Vagina (tissue), 2 donors: ENCODE data around the gene ABI1. TPM values are rescaled to one million over a fixed set of nuclear protein-coding genes. Genes with fewer than 3 reads are reported as not detected.

Experiments used
- DNase-seq, 2 donors: peaks; one replicate each; pipeline ENCODE4 v3.0.0-alpha.2; 2017; ENCODE audit errors: extremely low spot score in 2 of 2
- H3K27ac ChIP-seq: fragments of 200-600 bp; sonication (generic); one replicate; pipeline ENCODE4 v1.5.1; 2019
- H3K27me3 ChIP-seq: fragments of 200-600 bp; sonication (generic); one replicate; pipeline ENCODE4 v1.5.1; 2019
- H3K36me3 ChIP-seq, 2 donors: fragments of 200-600 bp; sonication (generic); one replicate each; pipeline ENCODE4 v1.5.1; 2017 to 2019
- H3K4me1 ChIP-seq: fragments of 200-600 bp; sonication (generic); one replicate; pipeline ENCODE4 v1.5.1; 2019
- H3K4me3 ChIP-seq, 2 donors: fragments of 200-600 bp; sonication (generic); 1 replicate in 1 of 2; 2 replicates in 1 of 2; pipeline ENCODE4 v1.5.1; 2016 to 2019
- H3K9me3 ChIP-seq: fragments of 200-600 bp; sonication (generic); one replicate; pipeline ENCODE4 v1.5.1; 2019
- POLR2A ChIP-seq, 2 donors: fragments of 450-650 bp; IDR thresholded peaks; one replicate each; pipeline ENCODE4 v1.6.1; 2017; ENCODE audit warnings: antibody characterized with exemption in 2 of 2, mild to moderate bottlenecking in 2 of 2, moderate library complexity in 2 of 2
- POLR2AphosphoS5 ChIP-seq, 2 donors: sonication (generic); formaldehyde crosslinking; IDR thresholded peaks; one replicate each; pipeline ENCODE4 v1.9.0; 2017; ENCODE audit warnings: antibody characterized with exemption in 2 of 2, mild to moderate bottlenecking in 2 of 2, low read depth in 1 of 2; ENCODE audit not compliant: insufficient read depth in 1 of 2
- intact Hi-C: fragments of 100-400 bp; cut with DNase I; formaldehyde crosslinking; loops from one replicate; pipeline ENCODE4 v1.15.1; 2023
- total RNA-seq: library from RNA; depleted of rRNA; stranded (reverse); fragments of >200 nt; gene quantifications from one replicate; pipeline ENCODE4 v1.2.3, GENCODE V29; 2016
- TF ChIP-seq, protein P1 (sequence below), 3 experiments: fragments of 450-650 bp in 2 of 3; fragments of 200-600 bp in 1 of 3; sonication (generic) in 1 of 3; IDR thresholded peaks; one replicate each; pipeline ENCODE4 v1.5.1; 2017 to 2019; ENCODE audit warnings: antibody characterized with exemption in 3 of 3, mild to moderate bottlenecking in 2 of 3, moderate library complexity in 2 of 3

ABI1 gene
- total RNA-seq, 1 donor from 2014 or later: 26.0 TPM

DNA sequence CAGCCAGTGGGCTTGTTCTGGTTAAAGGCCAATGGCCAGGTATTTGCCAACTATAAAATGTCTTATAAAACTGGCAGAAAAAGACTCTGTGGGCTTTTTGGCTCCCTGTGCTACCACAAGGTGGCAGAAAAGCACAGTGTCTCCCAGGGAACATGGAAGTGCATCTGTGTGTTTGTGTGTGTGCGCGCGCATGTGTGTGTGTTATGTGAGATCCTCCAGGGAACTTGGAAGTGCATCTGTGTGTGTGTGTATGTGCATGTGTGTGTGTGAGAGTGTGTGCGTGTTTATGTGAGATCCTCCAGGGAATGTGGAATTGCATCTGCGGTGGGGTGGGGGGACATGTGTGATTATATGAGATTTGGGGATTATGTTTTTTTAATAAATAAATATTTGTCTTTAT, 30.2 kb upstream of the ABI1 start:
- H3K27ac ChIP-seq: no peak overlapping the region
- no peaks in the 10 kb centered on the region for H3K27me3 ChIP-seq
- H3K4me3 ChIP-seq: no peak overlapping the region
- no peak for DNase-seq
- TF ChIP-seq POLR2AphosphoS5 (IDR thresholded peaks at IDR 0.05; ENCODE audit: insufficient read depth in 1 of 2, low read depth in 1 of 2) (no peak), POLR2A (IDR thresholded peaks at IDR 0.05) (no peak)
- TF ChIP-seq, protein P1, sequence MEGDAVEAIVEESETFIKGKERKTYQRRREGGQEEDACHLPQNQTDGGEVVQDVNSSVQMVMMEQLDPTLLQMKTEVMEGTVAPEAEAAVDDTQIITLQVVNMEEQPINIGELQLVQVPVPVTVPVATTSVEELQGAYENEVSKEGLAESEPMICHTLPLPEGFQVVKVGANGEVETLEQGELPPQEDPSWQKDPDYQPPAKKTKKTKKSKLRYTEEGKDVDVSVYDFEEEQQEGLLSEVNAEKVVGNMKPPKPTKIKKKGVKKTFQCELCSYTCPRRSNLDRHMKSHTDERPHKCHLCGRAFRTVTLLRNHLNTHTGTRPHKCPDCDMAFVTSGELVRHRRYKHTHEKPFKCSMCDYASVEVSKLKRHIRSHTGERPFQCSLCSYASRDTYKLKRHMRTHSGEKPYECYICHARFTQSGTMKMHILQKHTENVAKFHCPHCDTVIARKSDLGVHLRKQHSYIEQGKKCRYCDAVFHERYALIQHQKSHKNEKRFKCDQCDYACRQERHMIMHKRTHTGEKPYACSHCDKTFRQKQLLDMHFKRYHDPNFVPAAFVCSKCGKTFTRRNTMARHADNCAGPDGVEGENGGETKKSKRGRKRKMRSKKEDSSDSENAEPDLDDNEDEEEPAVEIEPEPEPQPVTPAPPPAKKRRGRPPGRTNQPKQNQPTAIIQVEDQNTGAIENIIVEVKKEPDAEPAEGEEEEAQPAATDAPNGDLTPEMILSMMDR (IDR thresholded peaks at IDR 0.05): peak in 2 of 3 experiments; percentile 17 to 21
- H3K36me3 ChIP-seq: no peaks in the 10 kb centered on the region
- H3K4me1 ChIP-seq: no peaks in the 10 kb centered on the region
- intact Hi-C loops: no loop called here
- no peaks in the 10 kb centered on the region for H3K9me3 ChIP-seq

DNA sequence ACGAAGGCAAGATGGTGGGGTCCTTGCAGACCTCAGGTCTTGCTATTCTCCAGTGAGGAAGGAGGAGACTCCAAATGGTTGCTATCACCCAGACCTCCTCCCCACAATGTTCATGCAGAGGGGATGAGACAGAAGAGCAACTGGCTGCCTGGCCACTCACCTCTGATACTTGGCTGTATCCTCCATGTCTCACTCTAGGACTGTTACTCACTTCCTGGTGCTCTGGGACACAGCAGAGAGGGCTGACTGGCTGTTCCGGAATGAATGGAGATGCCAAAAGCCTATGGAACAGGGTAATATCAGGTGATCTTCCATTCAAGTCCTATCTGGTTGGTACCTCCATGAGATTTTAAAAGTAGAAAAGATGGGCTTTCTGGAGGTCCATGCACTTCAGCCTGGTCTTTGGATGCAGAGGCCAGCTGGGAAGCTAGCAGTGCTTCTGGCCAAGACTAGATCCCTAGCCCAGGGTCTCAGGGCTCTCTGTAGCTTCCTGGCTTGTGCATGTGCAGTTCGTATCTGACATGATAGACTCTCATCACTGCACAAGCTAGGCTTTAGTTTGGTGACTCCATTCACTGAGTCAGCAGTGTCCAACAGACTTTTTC, 27.0 kb upstream of the ABI1 start:
- Histone ChIP-seq H3K36me3 (no peaks in the 10 kb centered on the region), H3K27ac (no peak overlapping the region), H3K27me3 (no peaks in the 10 kb centered on the region), H3K4me3 (no peak overlapping the region), H3K9me3 (no peaks in the 10 kb centered on the region), H3K4me1 (no peaks in the 10 kb centered on the region)
- intact Hi-C loops: loop anchor here (5.0 kb wide), 1 partner anchor 160 kb away; no protein-coding TSS in a partner anchor
- TF ChIP-seq, protein P1 (IDR thresholded peaks at IDR 0.05): no peak
- TF ChIP-seq POLR2A (IDR thresholded peaks at IDR 0.05) (no peak), POLR2AphosphoS5 (IDR thresholded peaks at IDR 0.05; ENCODE audit: insufficient read depth in 1 of 2, low read depth in 1 of 2) (no peak)
- DNase-seq: no peak

DNA sequence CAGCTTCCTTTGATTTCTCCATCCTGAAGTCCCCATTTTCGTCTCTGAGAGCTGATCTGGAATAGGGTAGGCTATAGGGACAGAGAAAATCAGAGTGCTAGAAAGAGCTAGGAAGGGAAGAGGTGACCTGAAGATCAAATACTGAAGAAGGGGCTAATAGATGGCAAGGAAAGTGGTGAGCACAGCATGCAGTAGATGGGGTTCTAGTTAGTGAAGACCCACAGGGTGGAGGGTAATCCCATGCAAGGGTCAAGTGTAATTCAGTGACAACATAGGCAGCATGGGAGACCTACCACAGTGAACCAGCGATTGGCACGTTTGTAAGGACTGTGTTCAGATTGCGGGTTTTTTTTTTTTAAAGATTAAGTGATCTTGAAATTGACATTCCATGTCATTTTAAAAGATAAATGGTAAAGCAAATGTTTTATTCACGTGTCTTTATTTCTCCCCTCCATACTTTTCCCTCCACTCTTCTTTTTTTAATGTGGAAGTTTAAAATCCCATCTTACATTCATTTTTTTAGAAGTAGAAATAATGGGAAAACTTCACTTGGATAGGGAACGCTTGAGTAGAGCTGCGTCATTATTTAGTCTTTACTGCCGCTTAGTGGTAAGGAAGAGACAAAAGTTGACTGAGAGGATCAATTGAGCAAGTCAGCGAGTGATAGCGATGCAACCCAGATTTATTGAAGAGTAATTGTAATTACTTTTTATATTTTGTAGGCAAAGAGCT, 21.0 kb upstream of the ABI1 start:
- TF ChIP-seq POLR2A (IDR thresholded peaks at IDR 0.05): no peak
- TF ChIP-seq POLR2AphosphoS5 (IDR thresholded peaks at IDR 0.05; ENCODE audit: insufficient read depth in 1 of 2, low read depth in 1 of 2): no peak
- TF ChIP-seq, protein P1 (IDR thresholded peaks at IDR 0.05): peak; percentile 39 to 78 (median 45)
- Histone ChIP-seq H3K9me3 (no peaks in the 10 kb centered on the region), H3K27ac (no peak overlapping the region), H3K4me3 (no peak overlapping the region), H3K4me1 (no peaks in the 10 kb centered on the region), H3K36me3 (no peaks in the 10 kb centered on the region), H3K27me3 (no peaks in the 10 kb centered on the region)
- DNase-seq: no peak
- intact Hi-C loops: no loop called here

DNA sequence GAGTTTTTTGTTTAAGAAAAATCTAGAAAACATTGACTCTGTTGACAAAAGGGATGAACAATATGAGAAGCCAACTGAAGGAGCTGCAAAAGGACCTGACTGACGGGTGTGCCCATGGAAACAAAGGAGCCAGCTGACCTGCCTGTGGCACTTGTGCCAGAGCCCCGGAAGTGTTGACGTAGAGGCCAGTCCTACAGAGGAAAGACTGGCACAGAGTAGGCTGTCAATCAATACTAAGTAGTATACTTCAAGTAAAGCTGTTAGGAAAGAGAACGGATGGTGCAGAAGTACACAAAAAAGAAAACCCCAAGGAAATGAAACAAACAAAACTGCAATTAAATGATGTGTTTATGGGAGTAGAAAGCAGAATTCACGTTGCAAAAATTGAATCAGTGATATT, 19.0 kb upstream of the ABI1 start:
- intact Hi-C loops: no loop called here
- TF ChIP-seq, protein P1 (IDR thresholded peaks at IDR 0.05): no peak
- TF ChIP-seq POLR2A (IDR thresholded peaks at IDR 0.05): no peak
- TF ChIP-seq POLR2AphosphoS5 (IDR thresholded peaks at IDR 0.05; ENCODE audit: insufficient read depth in 1 of 2, low read depth in 1 of 2): peak in 1 of 2 donors; percentile 39
- no peaks in the 10 kb centered on the region for H3K9me3 ChIP-seq
- H3K36me3 ChIP-seq: no peaks in the 10 kb centered on the region
- no peaks in the 10 kb centered on the region for H3K27me3 ChIP-seq
- DNase-seq: no peak
- no peaks in the 10 kb centered on the region for H3K4me1 ChIP-seq
- no peak overlapping the region for H3K27ac ChIP-seq
- no peak overlapping the region for H3K4me3 ChIP-seq

DNA sequence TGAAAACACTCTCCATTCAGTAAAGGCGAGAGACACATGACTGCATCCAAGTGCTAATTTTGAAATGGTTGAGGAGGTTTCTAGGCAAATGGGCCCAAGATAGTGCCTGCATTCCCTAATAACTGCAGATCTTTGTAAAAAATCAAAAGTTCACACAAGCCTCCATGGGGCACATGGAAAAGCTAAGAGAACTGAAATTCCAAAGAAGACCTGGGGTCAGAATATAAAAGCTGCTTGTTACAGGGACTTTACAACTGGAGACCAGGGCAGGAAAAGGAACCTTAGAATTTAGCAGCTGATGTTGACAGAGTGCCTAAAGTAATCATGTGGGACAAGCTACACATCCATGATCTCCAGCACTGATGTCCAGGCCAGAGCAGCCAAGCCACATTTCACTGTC, 10.0 kb upstream of the ABI1 start:
- H3K4me3 ChIP-seq: no peak overlapping the region
- no peaks in the 10 kb centered on the region for H3K9me3 ChIP-seq
- no peak overlapping the region for H3K27ac ChIP-seq
- intact Hi-C loops: no loop called here
- H3K4me1 ChIP-seq: no peaks in the 10 kb centered on the region
- H3K36me3 ChIP-seq: no peaks in the 10 kb centered on the region
- no peaks in the 10 kb centered on the region for H3K27me3 ChIP-seq
- DNase-seq: no peak
- TF ChIP-seq POLR2AphosphoS5 (IDR thresholded peaks at IDR 0.05; ENCODE audit: insufficient read depth in 1 of 2, low read depth in 1 of 2) (no peak), POLR2A (IDR thresholded peaks at IDR 0.05) (no peak)
- TF ChIP-seq, protein P1 (IDR thresholded peaks at IDR 0.05): no peak
